ENCODE results near the gene MYO1H.

MYO1H gene

DNA sequence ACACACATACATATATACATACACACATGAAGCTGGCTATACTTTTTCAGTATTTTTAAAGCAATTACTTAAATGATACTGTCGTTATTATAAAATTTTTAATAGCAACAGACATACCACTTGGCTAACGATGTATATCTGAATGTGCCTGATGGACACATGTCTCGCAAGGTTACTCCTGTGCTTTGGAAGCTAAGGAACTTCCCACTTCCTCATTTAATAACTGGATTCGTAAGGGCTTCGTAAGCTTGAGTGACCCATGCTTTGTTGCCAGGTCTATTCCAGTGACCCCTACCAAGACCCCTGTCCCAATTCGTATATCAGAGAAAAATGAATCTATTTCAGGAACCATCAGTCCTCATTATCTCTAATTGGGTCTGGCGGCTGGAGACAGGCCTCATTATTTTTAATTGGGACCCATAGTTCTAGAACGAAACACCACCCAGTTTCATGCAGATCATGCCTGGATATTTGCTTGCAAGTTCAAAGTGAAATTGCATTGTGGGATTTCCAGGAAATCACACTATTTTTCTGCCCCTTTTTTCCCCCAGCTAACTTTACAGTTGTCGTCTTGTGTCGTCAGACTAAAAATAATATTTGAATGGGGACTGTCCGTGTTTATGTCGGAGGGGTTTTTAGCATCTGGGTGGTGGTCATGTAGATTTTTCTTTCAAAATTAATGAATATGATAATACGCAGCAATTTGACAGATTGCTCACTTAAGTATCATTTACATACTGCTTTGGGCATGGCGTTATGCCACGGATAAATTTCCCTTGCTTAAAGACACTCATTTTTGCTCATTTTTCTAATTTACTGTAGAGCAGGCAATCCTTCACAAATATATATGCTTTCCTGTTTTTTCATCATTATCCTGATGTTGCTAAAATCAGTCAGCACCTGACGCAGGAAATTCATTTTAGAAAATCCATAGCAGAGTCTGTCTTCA lies 17.1 kb upstream of the MYO1H start:
- Histone ChIP-seq H3K27me3 (ENCODE audit: insufficient read depth, poor library complexity, severe bottlenecking) (peaks cover 10% of the 10 kb centered on the region), H3K27ac (replicated peaks) (no peak overlapping the region), H3K4me3 (replicated peaks; ENCODE audit: insufficient read depth, low read length) (no peak overlapping the region)
- DNase-seq (ENCODE audit: low read depth in 1 of 2, low spot score in 1 of 2), result no peak
- TF ChIP-seq, protein P1, sequence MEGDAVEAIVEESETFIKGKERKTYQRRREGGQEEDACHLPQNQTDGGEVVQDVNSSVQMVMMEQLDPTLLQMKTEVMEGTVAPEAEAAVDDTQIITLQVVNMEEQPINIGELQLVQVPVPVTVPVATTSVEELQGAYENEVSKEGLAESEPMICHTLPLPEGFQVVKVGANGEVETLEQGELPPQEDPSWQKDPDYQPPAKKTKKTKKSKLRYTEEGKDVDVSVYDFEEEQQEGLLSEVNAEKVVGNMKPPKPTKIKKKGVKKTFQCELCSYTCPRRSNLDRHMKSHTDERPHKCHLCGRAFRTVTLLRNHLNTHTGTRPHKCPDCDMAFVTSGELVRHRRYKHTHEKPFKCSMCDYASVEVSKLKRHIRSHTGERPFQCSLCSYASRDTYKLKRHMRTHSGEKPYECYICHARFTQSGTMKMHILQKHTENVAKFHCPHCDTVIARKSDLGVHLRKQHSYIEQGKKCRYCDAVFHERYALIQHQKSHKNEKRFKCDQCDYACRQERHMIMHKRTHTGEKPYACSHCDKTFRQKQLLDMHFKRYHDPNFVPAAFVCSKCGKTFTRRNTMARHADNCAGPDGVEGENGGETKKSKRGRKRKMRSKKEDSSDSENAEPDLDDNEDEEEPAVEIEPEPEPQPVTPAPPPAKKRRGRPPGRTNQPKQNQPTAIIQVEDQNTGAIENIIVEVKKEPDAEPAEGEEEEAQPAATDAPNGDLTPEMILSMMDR (IDR thresholded peaks at IDR 0.05; ENCODE audit: insufficient read depth, low read length), result no peak
- no peak for TF ChIP-seq POLR2AphosphoS5 (IDR thresholded peaks at IDR 0.05; ENCODE audit: low read depth)
- peak; percentile 58; the same call in 1 of the 2 replicates for TF ChIP-seq SPI1 (IDR thresholded peaks at IDR 0.05; ENCODE audit: borderline replicate concordance, low read depth)
- TF ChIP-seq REST (IDR thresholded peaks at IDR 0.05; ENCODE audit: insufficient replicate concordance, low read depth), result no peak
- TF ChIP-seq GABPA (IDR thresholded peaks at IDR 0.05; ENCODE audit: low read depth), result no peak

DNA sequence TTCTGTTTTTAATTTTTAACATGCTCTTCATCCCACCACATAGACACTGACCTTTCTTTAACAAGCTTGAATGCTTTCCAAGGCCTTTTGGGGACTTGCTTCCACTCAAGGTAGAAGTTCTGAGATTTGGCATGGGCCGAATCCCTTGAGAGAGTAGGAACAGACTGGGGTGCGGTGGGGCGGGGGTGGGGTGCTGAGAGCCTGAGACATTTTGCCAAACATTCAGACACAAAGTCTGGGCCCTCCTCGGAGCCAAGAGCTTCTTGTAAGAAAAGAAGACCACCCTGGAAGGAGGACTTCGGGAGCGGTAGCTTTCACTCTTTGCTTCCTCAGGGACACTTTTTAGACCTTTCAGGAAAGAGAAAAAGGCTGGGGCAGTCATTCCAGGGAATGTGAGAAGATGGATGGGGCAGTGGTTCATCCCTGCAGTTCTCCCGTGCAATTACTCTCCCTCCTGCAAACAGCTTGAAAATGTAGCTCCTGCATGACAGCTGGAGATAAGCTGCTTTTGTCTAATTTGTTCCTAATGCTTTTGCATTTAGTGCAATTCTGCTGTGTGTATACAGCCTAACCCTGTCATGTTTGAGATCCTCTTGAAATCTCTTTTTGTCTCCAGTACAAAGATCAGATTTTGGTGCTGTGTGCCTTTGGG lies 16.3 kb upstream of the MYO1H start:
- no peak for DNase-seq (ENCODE audit: low read depth in 1 of 2, low spot score in 1 of 2)
- TF ChIP-seq SPI1 (IDR thresholded peaks at IDR 0.05; ENCODE audit: borderline replicate concordance, low read depth) (no peak), GABPA (IDR thresholded peaks at IDR 0.05; ENCODE audit: low read depth) (no peak), POLR2AphosphoS5 (IDR thresholded peaks at IDR 0.05; ENCODE audit: low read depth) (no peak), REST (IDR thresholded peaks at IDR 0.05; ENCODE audit: insufficient replicate concordance, low read depth) (no peak)
- TF ChIP-seq, protein P1 (IDR thresholded peaks at IDR 0.05; ENCODE audit: insufficient read depth, low read length), result no peak

DNA sequence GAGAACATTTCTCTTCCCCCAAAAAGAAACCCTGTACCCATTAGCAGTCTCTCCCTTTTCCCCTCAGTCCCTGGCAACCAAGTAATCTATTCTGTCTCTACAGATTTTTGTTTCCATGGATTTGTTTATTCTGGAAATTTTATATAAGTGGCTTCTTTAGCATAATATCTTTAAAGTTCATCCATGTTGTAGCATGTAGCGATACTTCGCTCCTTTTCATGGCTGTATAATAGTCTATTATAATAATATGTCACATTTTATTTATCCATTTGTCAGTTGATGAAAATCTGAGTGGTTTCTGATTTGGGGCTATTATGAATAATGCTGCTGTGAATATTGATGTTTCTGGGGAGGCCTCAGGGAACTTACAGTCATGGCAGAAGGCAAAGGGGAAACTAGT lies 12.8 kb upstream of the MYO1H start:
- TF ChIP-seq GABPA (IDR thresholded peaks at IDR 0.05; ENCODE audit: low read depth), result no peak
- TF ChIP-seq, protein P1 (IDR thresholded peaks at IDR 0.05; ENCODE audit: insufficient read depth, low read length), result no peak
- no peak for TF ChIP-seq REST (IDR thresholded peaks at IDR 0.05; ENCODE audit: insufficient replicate concordance, low read depth)
- Histone ChIP-seq H3K27me3 (ENCODE audit: insufficient read depth, poor library complexity, severe bottlenecking) (peaks cover 5% of the 10 kb centered on the region), H3K4me3 (replicated peaks; ENCODE audit: insufficient read depth, low read length) (no peak overlapping the region), H3K27ac (replicated peaks) (no peak overlapping the region)
- DNase-seq (ENCODE audit: low read depth in 1 of 2, low spot score in 1 of 2), result no peak

More for the DNA sequence above, 16.3 kb upstream of the MYO1H start:
- Histone ChIP-seq H3K27ac (replicated peaks) (no peak overlapping the region), H3K4me3 (replicated peaks; ENCODE audit: insufficient read depth, low read length) (no peak overlapping the region), H3K27me3 (ENCODE audit: insufficient read depth, poor library complexity, severe bottlenecking) (peaks cover 10% of the 10 kb centered on the region)
